ENCODE results near the gene DNAJB8.

The DNAJB8 gene

DNA sequence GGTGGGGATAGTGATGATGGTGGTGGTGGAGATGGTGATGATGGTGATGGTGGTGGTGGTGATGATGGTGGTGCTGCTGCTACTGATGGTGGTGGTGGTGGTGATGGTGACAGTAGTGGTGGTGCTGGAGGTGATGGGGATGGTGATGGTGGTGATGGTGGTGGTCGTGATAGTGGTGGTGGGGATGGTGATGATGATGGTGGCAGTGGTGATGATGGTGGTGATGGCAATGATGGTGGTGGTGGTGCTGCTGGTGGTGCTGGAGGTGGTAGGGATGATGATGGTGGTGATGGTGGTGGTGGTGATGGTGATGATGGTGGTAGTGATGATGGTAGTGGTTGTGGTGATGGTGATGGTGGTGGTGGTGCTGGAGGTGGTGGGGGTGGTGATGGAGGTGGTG is 21.3 kb downstream of the DNAJB8 start:
- DNase-seq (ENCODE audit: low read depth in 3 of 3) = no peak

DNA sequence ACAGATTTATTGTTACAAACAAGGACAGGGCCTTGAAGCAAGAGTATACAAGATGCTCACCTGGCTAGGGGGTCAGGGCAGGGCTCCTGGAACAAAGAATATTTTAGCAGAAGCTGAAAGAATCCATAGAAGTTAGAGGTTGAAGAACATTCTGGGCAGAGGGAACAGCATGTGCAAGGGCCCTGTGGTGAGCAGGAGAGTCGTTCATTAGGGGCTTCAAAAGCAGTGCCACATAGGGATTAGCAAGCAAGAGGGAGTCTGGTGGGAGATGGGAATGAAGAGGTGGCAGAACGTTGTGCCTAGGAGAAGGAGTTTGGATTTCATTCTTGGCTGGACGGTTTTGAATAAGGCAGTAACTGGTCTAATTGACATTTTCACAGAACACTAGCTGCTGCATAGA is 22.9 kb downstream of the DNAJB8 start:
- no peak for DNase-seq (ENCODE audit: low read depth in 3 of 3)

DNA sequence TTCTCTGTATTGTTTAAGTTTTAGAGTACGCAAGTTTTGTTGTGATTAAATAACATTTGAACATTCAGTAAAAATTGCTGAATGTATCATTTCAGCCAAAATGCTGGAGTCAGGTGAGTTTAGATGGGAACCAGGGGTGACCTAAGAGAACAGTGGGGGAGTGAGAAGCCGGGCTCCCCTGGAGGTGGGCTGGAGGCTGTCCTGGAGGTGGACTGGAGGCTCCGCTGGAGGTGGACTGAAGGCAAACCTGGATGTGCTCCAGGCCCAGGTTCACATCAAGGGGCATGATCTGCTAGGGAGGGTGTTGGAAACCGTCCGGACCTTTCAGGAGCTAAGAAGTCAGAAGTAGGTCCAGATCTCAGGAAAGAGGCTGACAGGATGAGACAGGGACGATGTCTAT is 23.7 kb downstream of the DNAJB8 start:
- DNase-seq (ENCODE audit: low read depth in 3 of 3) = no peak

DNA sequence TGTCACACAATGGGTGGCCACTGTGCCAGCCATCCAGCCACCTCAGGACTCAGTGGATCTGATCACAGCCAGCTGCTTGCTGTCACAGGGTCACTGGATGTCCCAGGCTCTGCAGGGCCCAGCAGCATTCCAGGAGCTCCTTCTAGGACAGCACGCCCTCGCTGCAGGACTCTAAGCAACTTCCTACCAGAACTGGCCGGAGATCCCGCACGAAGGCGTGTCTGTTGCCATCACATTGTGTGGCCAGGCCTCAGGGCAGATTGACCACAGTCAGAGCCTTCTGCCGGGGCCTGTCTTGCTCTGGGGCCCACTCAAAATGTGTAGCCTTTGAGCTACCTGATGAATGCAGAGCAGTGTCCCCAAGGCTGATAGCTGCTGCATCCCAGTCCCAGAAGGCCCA is 24.6 kb downstream of the DNAJB8 start:
- DNase-seq (ENCODE audit: low read depth in 3 of 3) = no peak

DNA sequence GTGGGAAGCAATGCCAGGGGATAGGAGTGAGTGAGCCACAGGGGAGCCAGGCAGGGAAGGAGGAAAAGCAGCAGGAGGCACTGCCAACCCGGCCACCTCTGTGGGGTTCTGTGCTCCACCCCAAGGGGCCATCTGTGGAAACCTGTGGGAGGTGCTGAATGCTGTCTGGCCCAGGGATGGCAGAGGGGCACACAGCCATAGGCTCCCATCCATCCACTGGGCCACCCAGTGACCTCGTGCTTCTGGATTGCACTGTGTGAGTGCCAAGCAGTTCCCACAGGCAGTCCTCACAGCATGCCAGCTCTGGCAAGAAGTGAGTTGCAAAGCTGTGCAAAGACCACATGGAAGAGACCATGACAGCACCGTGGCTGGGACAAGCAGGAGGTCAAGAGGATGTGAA is 27.5 kb downstream of the DNAJB8 start:
- no peak for DNase-seq (ENCODE audit: low read depth in 3 of 3)

DNA sequence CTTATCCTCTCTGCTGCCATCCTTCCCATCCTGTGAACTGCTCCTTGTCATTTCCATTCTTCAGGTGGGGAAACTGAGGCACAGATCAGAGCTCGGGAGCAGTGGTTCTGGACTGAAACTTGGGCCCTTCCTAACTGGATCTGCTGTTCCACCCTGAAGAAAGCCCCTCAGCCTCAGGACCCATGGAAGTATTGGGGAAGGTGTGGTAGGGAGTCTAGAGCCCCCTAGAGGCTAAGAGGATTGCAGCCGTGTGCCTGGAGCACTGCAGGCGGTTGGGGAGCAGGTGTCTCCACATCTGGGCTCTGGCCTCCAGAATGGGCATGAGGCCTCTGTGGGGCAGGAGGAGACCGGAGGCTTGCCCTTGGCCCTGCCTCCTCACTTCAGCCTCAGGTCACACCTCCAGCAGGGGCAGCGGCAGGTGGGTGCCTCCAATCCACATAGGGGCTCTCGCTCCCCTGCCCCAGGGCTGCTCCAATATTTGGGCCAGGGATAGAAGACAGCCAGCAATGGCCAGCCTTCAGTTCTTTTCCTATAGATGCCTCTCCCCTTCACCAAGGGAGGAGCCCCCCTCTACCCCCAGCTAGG is 28.1 kb downstream of the DNAJB8 start:
- no peak for DNase-seq (ENCODE audit: low read depth in 3 of 3)

DNA sequence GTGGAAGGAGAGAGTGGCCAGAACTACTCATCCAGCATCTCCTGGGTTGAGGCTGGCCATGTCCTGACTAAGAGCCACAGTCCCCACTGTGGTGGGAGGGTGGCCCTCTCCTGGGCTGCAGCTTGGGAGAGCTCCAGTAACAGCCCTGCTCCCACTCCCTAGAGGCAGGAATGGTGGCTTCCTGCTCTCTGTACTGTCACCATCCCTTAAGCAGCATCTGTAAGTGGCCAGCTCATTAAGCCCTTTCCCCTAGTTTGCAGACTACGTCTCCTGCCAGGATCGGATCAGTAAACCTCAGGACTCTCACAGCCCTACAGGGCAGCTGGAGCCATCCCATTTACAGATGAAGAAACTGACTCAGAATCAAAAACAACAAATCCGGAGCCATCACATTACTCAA is 30.5 kb downstream of the DNAJB8 start:
- DNase-seq (ENCODE audit: low read depth in 3 of 3) = no peak

DNA sequence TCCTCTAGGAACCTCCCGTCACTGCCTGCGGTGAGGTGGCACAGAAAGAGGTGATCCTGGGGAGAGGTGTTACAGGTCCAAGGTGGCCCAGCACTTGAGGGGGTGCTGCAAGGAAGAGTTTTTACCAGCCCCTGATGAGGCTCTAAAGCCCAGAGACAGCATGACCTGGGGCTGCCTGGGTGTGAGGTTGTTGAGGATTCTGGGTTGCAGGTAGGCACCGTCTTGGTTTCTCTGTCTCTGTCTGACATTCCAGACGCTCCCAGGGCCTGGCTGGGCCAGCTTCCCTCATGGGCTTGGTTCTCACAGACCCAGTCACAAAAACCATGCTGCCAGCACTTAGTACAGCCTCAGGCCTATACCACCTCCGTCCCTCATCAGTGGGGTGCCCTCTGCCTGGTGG is 31.1 kb downstream of the DNAJB8 start:
- DNase-seq (ENCODE audit: low read depth in 3 of 3) = no peak

DNA sequence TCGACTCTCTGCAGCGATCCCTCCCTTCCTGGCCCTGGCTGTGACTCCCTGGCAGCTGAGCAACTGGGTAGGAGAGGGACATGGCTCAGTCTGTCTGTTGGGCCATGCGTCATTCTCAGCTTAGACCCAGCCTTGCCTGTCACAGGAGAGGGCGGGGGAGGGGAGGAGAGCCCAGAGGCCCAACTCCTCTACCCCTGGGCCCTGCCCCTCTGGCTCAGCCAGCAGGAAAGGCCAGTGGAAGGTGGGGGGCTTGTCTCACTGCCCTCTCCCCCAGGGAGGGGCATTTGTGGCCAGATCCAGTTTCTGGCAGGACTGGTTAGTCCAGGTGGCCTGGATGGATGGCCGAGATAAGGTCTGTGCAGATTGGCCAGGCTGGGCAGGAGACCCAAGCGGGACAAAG is 31.6 kb downstream of the DNAJB8 start:
- no peak for DNase-seq (ENCODE audit: low read depth in 3 of 3)

DNA sequence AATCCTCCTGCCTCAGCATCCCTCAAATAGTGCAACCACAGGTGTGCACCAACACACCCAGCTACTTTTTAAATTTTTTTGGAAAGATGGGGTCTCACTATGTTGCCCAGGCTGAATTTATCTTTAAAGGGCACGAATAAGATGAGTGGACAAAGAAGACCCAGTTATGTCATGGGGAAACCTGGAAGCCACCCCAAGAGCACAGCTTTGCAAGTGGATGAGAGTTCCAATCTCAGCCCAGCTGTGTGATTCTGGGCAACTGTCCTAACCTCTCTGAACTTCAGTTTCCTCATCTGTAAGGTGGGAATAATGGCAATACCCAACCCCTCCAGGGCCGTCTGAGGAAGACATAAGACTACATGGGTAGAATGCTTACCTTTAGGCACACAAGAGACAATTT is 32.2 kb downstream of the DNAJB8 start:
- no peak for DNase-seq (ENCODE audit: low read depth in 3 of 3)

DNA sequence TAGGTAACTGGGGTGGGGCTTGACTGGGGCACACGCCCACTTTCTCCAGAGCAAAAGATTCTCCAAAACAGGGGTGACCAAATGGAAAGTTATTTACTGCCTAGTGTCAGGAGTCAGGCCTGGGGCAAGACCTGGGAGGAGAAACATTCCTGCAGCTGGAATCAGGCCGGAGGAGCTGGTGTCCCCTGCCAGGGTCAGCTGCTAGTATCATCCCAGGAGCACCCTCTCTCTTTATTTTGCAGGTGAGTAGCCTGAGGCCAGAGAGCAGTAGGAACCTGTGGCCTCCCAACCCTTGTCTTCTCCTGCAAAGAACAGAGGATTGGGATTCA is 32.9 kb downstream of the DNAJB8 start:
- DNase-seq (ENCODE audit: low read depth in 3 of 3) = no peak

DNA sequence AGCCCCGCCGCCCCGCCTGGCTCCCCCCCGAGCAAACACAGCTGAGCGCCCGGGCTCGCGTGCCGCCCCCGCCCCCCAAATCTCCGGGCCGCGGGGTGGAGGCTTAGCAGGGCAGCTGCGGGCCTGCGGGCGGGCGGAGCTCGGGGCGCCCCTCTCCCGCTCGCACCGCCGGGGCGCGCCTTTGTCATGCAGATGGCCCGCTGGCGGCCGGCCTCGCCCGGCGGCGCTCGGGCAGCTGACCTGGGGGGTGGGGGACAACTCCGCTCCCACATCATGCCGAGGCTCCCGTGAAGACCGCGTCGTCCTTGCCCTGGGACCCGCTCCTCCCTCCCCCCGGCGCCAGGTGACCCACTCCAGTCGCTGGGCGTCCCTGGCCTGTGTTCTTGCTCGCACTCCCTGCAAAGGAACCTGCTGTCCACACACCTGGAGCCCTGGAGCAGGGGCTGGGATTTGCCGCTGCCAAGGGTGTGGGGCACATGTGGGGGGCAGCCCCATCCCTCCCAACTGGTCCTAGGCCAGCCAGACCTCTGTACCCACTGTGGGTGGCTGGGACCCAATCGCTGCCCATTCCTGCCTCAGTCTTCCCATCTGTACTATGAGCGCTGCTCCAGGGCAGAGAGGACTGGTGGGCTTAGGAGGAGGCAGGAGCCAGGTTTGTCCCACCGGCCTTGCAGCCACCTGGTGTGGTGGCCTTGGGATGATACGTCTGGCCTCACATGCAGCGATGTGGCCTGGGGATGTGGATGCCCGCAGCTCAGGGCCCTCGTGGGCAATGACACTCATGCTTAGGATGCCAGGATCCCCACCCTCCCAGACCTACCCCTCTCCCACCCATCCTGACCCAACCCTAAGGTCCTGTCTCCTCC is 33.5 kb downstream of the DNAJB8 start:
- no peak for DNase-seq (ENCODE audit: low read depth in 3 of 3)

DNA sequence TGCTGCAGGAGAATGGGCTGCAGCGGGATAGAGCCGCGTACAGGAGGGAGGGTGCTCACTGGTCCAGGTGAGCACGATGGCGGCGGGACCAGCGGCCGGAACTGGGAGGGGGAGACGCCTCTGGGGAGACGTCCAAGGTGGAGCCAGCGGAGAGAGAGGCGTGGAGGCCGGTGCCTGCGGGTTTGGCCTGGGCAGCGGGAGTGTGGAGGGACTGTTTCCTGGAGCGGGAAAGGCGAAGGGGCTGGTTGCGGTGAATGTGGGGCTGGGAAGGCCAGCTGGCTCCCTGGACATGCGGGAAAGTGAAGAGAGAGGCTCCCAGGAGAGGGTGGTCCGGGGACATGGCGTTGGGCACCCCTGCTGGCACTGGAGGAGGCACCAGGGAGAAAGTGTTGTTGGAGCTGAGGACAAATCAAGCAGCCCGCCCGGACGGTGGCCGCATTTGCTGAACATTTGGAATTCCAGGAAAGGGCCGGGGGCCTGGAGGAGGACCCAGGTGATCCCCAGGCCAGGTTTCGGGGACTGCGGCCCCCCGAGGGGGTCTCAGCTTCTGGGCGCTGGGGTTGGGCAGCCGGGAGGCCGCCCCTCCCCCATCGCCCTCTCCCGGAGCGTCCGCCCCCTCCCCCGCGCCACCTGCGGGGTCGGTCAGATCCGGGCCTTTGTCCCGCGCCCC is 34.3 kb downstream of the DNAJB8 start:
- DNase-seq (ENCODE audit: low read depth in 3 of 3) = no peak

DNA sequence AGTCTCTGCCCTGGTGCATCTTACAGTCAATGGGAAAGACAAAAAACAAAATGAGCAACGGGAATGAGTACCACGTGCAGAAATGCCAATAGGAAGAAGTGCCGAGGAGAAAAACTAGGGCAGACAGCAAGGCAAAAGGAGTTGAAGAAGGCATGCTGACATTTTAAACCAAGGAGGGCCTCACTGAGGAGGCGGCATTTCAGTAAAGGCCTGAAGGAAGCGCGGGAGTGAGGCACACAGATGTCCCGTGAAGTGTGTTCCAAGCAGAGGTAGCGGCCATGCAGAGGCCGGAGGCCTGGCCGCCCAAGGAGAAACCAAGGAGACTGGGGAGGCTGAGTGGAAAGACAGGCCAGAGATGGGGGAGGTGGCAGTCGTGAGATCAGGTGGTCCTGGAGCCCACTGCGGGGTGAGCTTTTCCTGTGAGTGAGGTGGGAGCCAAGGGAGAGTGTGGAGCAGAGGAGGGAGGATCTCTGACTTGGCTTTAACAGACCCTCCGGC is 34.8 kb downstream of the DNAJB8 start:
- no peak for DNase-seq (ENCODE audit: low read depth in 3 of 3)

DNA sequence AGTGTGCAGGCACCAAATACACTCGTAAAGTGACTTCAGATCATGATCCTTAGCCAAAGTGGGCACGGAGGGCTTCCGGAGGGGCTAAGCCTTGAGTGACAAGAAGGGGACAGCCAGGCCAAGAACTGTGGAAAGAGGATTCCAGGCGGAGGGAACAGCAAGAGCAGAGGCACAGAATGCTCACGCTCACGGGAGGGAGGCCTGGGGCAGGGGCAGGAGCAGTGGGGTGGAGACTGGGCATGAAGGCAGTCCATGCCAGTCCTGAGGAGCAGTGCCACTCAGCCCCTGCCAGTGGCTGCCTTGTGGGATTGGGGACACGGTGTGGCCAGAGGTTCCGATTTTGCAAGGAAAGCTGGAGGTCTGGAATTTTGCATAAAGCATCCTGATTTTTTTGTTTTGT is 36.0 kb downstream of the DNAJB8 start:
- no peak for DNase-seq (ENCODE audit: low read depth in 3 of 3)

DNA sequence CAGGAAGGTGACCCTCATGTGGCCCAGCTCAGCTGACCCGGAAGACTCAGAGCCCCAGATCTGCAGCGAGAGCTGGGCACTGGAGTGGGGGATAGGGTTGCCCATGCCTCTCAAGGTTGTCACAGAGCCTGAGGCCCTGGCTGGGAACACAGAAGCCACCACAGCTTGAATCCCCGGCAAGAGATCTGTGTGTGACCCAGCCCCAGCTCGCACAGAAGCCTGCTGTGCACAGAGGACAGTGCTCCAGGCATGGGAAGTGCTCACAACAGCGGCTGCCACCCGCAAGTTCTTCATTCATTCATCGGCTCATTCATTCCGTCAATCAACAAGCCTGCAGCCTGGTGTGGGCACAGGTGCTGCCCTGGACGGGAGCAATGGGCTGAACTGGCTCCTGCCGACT is 36.4 kb downstream of the DNAJB8 start:
- no peak for DNase-seq (ENCODE audit: low read depth in 3 of 3)

DNA sequence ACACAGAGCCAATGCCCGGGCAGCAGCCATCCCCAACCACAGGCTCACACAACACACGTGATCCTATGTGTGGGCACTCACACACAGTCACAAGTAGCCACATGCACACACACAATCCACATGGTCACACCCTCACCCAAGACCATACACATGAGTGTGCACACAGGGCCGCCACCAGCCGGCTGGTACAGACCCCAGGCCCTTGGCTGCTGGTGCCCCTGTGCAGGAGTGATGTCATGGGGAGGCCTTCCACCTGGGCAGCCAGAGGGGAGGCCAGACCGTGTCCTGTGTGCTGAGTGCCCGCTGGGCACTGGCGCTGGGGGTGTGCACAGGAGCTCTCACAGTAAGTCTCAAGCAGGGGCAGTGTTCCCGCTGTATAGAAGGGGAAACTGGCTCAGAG is 36.9 kb downstream of the DNAJB8 start:
- DNase-seq (ENCODE audit: low read depth in 3 of 3) = no peak

DNA sequence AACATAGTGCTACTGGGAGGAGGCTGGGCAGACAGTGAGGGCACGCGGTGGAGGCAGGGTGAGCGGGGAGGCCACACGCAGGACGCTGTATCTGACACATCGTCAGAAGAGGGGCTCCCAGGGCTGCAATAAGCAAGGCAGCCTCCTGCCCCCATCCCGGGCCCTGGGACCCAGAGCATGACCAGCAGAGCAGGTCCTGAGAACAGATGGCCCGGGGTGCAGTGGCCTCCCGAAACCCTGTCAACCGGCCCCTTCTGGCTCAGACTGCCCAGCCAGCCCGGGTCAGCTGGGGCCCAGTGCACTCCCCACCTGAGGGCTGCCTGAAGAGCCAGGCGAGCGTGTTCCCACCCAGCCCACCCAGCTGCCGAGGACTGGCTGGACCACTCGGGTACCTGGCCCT is 37.4 kb downstream of the DNAJB8 start:
- no peak for DNase-seq (ENCODE audit: low read depth in 3 of 3)

DNA sequence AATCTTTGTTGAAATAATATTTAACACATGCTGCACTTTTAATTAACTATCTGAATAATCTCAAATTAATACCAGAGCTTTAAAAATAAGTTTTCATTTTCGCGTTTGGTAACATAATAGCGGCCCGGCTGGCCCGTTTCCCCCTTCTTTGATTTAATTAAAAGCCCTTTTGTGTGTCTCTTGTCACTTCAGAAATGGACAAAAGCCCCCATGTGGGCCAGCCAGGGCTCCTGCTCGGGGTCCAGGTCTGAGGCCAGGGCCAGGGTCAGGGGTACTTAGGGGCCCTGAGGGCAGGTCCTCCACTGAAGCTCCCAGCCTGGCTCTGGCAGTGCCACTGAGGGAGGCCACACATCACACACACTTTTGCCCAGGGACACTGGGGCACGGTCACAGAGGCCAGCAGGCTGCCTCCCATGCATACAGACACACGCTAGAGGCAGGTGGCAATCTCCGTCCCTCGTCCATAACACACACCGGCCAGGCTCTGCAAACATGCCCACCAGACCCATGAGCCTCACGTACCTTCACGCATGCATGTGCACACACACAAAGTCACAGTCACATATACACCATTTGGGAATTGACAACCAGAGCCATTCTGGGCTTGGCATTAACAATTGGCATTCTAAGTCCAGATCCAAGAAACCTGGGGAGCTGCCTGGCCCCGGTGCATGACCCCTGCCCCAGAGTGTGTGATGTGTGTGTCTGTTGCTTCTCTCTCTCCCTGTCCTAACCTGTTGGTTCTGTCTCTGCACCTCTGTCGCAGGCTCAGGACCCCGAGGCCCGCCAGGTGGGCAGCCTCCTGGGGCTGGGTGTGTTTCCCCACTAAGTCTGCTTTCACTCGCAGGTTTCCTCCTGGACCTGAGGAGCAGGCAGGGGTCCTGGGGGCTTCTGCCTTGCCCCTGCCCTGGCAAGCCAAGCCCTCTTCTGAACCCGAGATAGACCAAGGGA is 38.5 kb downstream of the DNAJB8 start:
- DNase-seq (ENCODE audit: low read depth in 3 of 3) = no peak

DNA sequence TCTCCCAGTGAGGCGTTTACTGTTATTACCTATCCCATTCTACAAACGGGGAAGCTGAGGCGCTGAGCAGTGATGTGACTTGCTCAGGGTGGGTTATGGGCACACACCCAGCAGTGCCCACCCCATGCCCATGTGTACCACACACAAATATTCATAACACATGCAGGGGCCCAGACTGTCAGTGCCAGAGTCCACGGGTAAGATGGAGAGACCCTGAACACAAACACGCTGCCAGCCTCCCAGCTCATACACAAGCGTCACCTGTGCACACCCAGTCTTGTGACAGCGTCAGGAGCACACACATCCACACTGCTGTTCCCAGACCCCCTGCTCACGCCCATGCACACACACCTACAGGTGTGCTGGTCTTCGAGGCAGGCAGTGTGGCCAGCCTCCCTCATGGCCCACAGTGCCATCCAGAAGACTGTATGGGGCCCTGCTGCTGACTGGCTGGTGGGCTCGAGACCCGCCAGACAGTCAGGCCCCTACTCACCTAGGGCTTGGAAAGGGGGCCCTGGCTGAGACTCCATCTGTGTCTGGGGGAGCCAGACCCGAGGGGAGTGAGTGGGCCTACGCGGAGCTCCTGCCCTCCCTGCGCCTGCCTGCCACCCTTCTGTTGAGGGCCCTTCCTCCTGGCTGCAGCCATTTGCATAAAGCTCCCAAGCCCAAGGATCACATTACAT is 39.4 kb downstream of the DNAJB8 start:
- DNase-seq (ENCODE audit: low read depth in 3 of 3) = no peak

Data from stimulated activated CD4-positive, alpha-beta T cell treated with anti-CD3 and anti-CD28 coated beads, TNF-alpha, amount 100 ng/mL, for 48 hours (primary cell).